H1 (cell line): Measurements from ENCODE around the gene DEFB110. TPM values are rescaled to one million over a fixed set of nuclear protein-coding genes. Genes with fewer than 3 reads are reported as not detected.

Source experiments
- CTCF ChIA-PET: fragments of 300-600 bp; sonication (Branson Sonifier 250); formaldehyde crosslinking; loops from one replicate; lab custom pipeline; 2021; ENCODE audit not compliant: partially characterized antibody; lab: Charles Lee
- POLR2A ChIA-PET: fragments of 300-600 bp; sonication (Branson Sonifier 250); formaldehyde crosslinking; loops from one replicate; lab custom pipeline; 2021; ENCODE audit warnings: inconsistent platforms; ENCODE audit not compliant: partially characterized antibody; lab: Charles Lee
- DNase-seq, 2 experiments: peaks; one replicate each; pipeline versions ENCODE4 v3.0.0 to v3.0.0-alpha.2; 2010 to 2022; ENCODE audit warnings: low spot score in 2 of 2, low read depth in 1 of 2, mixed read lengths in 1 of 2
- FAIRE-seq: peaks from 2 replicates; lab custom pipeline; 2011; peaks lifted over from hg19 to GRCh38; lab: Jason Lieb, UNC
- H2AFZ ChIP-seq: 2 replicates; pipeline ENCODE4 v1.8.1; 2012; ENCODE audit warnings: low read length, inconsistent platforms
- H2AK5ac ChIP-seq: 2 replicates; pipeline ENCODE4 v1.6.1; 2013; ENCODE audit warnings: low read depth, low read length
- H2BK120ac ChIP-seq: replicated peaks from 2 replicates; pipeline ENCODE3; 2013; ENCODE audit warnings: low read depth, low read length, inconsistent platforms
- H2BK12ac ChIP-seq: 2 replicates; pipeline ENCODE4 v1.6.1; 2013; ENCODE audit warnings: low read depth, low read length
- H2BK15ac ChIP-seq: 2 replicates; pipeline ENCODE4 v1.6.1; 2013; ENCODE audit warnings: low read length
- H2BK20ac ChIP-seq: 2 replicates; pipeline ENCODE4 v1.6.1; 2013; ENCODE audit warnings: low read length
- H2BK5ac ChIP-seq: 2 replicates; pipeline ENCODE4 v1.6.1; 2013; ENCODE audit warnings: low read depth, low read length
- H3K14ac ChIP-seq: 2 replicates; pipeline ENCODE4 v1.6.1; 2013; ENCODE audit warnings: inconsistent platforms; ENCODE audit not compliant: insufficient read length
- H3K18ac ChIP-seq: 2 replicates; pipeline ENCODE4 v1.6.1; 2013; ENCODE audit warnings: low read length; ENCODE audit errors: extremely low read depth
- H3K23ac ChIP-seq: 2 replicates; pipeline ENCODE4 v1.6.1; 2013; ENCODE audit warnings: inconsistent platforms; ENCODE audit not compliant: insufficient read length
- H3K23me2 ChIP-seq: 2 replicates; pipeline ENCODE4 v1.6.1; 2013; ENCODE audit warnings: low read depth, low read length
- H3K27ac ChIP-seq: 2 replicates; pipeline ENCODE4 v1.6.1; 2011; ENCODE audit warnings: low read depth, low read length, inconsistent platforms
- H3K27me3 ChIP-seq, 4 experiments: replicated peaks in 1 of 4; 1 replicate in 1 of 4; 2 replicates in 3 of 4; pipeline versions ENCODE4 v1.6.1 to v1.8.1; 2011 to 2013; ENCODE audit warnings: low read length in 3 of 4, mild to moderate bottlenecking in 3 of 4, inconsistent platforms in 2 of 4, mixed read lengths in 2 of 4, moderate library complexity in 1 of 4; ENCODE audit not compliant: control insufficient read depth in 3 of 4, insufficient read depth in 3 of 4; ENCODE audit errors: extremely low read depth in 1 of 4
- H3K36me3 ChIP-seq, 4 experiments: 2 replicates each; pipeline versions ENCODE4 v1.6.1 to v1.8.1; 2011 to 2013; ENCODE audit warnings: mild to moderate bottlenecking in 4 of 4, low read length in 3 of 4, moderate library complexity in 2 of 4, control low read depth in 1 of 4, inconsistent platforms in 1 of 4; ENCODE audit not compliant: insufficient read depth in 4 of 4, control insufficient read depth in 2 of 4
- H3K4ac ChIP-seq: replicated peaks from 2 replicates; pipeline ENCODE3; 2013; ENCODE audit warnings: low read length, low read depth, mixed read lengths, inconsistent platforms; ENCODE audit not compliant: insufficient read length
- H3K4me1 ChIP-seq, 4 experiments: replicated peaks in 1 of 4; 1 replicate in 1 of 4; 2 replicates in 3 of 4; pipeline versions ENCODE4 v1.6.1 to v1.8.1; 2011 to 2013; ENCODE audit warnings: low read length in 3 of 4, inconsistent platforms in 2 of 4, mixed read lengths in 1 of 4; ENCODE audit not compliant: insufficient read depth in 4 of 4, control insufficient read depth in 3 of 4
- H3K4me2 ChIP-seq, 2 experiments: 2 replicates each; pipeline versions ENCODE4 v1.6.1 to v1.8.1; 2011 to 2013; ENCODE audit warnings: low read depth in 2 of 2, low read length in 2 of 2, control low read depth in 1 of 2, inconsistent platforms in 1 of 2, mild to moderate bottlenecking in 1 of 2; ENCODE audit not compliant: insufficient read depth in 1 of 2
- H3K4me3 ChIP-seq, 4 experiments: fragments of 200-600, 300-600 bp in 1 of 4; sonication (generic), shearing (Covaris generic), sonication (Bioruptor Twin) in 1 of 4; 2 replicates each; pipeline versions ENCODE4 v1.5.1 to v1.8.1; 2011 to 2016; ENCODE audit warnings: low read length in 4 of 4, low read depth in 3 of 4, control low read depth in 2 of 4, inconsistent platforms in 2 of 4, mild to moderate bottlenecking in 2 of 4, mixed read lengths in 1 of 4, moderate library complexity in 1 of 4; ENCODE audit not compliant: insufficient read depth in 2 of 4; ENCODE audit errors: extremely low read depth in 1 of 4
- H3K56ac ChIP-seq: replicated peaks from 2 replicates; pipeline ENCODE3; 2013; ENCODE audit warnings: low read depth, mild to moderate bottlenecking, mixed read lengths, low read length, inconsistent platforms; ENCODE audit not compliant: insufficient read length
- H3K79me1 ChIP-seq: 2 replicates; pipeline ENCODE4 v1.6.1; 2013; ENCODE audit warnings: low read depth, low read length, control low read depth
- H3K79me2 ChIP-seq, 2 experiments: 2 replicates each; pipeline versions ENCODE4 v1.6.1 to v1.8.1; 2012 to 2013; ENCODE audit warnings: low read length in 2 of 2, mild to moderate bottlenecking in 2 of 2, inconsistent platforms in 1 of 2; ENCODE audit not compliant: insufficient read depth in 2 of 2, control insufficient read depth in 1 of 2
- H3K9ac ChIP-seq, 4 experiments: replicated peaks in 1 of 4; 1 replicate in 1 of 4; 2 replicates in 3 of 4; pipeline versions ENCODE4 v1.6.1 to v1.8.1; 2011 to 2013; ENCODE audit warnings: low read depth in 3 of 4, low read length in 3 of 4, control low read depth in 2 of 4, mild to moderate bottlenecking in 2 of 4, moderate library complexity in 2 of 4, inconsistent platforms in 1 of 4; ENCODE audit errors: extremely low read depth in 1 of 4
- H3K9me3 ChIP-seq, 2 experiments: 2 replicates each; pipeline versions ENCODE4 v1.6.1 to v1.8.1; 2012 to 2013; ENCODE audit warnings: mild to moderate bottlenecking in 2 of 2, moderate library complexity in 2 of 2, control low read depth in 1 of 2, inconsistent platforms in 1 of 2, low read depth in 1 of 2, low read length in 1 of 2, mixed read lengths in 1 of 2; ENCODE audit not compliant: insufficient read depth in 2 of 2
- H4K20me1 ChIP-seq, 2 experiments: replicated peaks in 1 of 2; 2 replicates each; pipeline versions ENCODE3 to v1.8.1; 2011 to 2013; ENCODE audit warnings: inconsistent platforms in 2 of 2, low read length in 2 of 2, mild to moderate bottlenecking in 1 of 2; ENCODE audit not compliant: insufficient read depth in 2 of 2, control insufficient read depth in 1 of 2
- H4K5ac ChIP-seq: 2 replicates; pipeline ENCODE4 v1.6.1; 2013; ENCODE audit warnings: low read length, low read depth, mixed read lengths, inconsistent platforms; ENCODE audit not compliant: insufficient read length
- H4K8ac ChIP-seq: 2 replicates; pipeline ENCODE4 v1.8.0; 2013; ENCODE audit warnings: mild to moderate bottlenecking, moderate library complexity, low read length, inconsistent platforms; ENCODE audit not compliant: insufficient read depth; ENCODE audit errors: extremely low read depth
- H4K91ac ChIP-seq: replicated peaks from 2 replicates; pipeline ENCODE3; 2013; ENCODE audit warnings: low read length, mixed read lengths, inconsistent platforms; ENCODE audit not compliant: insufficient read length
- CEBPB ChIP-seq: IDR thresholded peaks from 2 replicates; pipeline ENCODE4 v1.6.1; 2012; ENCODE audit warnings: low read depth, low read length
- CHD1 ChIP-seq: IDR thresholded peaks from 2 replicates; pipeline ENCODE4 v1.6.1; 2012; ENCODE audit warnings: low read depth, low read length, improper control_type of control experiment
- CTBP2 ChIP-seq: IDR thresholded peaks from 2 replicates; pipeline ENCODE4 v1.7.0; 2011; ENCODE audit warnings: borderline replicate concordance, mild to moderate bottlenecking, moderate library complexity, mixed read lengths, low read length; ENCODE audit not compliant: insufficient read depth, insufficient read length
- EGR1 ChIP-seq: IDR thresholded peaks from 2 replicates; pipeline ENCODE4 v1.6.1; 2011; ENCODE audit warnings: low read depth, low read length, borderline replicate concordance
- FOSL1 ChIP-seq: IDR thresholded peaks from 2 replicates; pipeline ENCODE4 v1.6.1; 2011; ENCODE audit warnings: mild to moderate bottlenecking, low read depth, low read length, moderate library complexity; ENCODE audit not compliant: insufficient read depth
- HDAC6 ChIP-seq: IDR thresholded peaks from one replicate; pipeline ENCODE4 v1.7.1; 2012; ENCODE audit warnings: low read depth, mild to moderate bottlenecking, inconsistent platforms, low read length, moderate library complexity
- KDM5A ChIP-seq: fragments of 200-600 bp; IDR thresholded peaks from 2 replicates; pipeline ENCODE4 v1.7.1; 2012; ENCODE audit warnings: mild to moderate bottlenecking, low read length, inconsistent platforms, mixed read lengths
- MAX ChIP-seq: IDR thresholded peaks from 2 replicates; pipeline ENCODE4 v1.6.1; 2012; ENCODE audit warnings: inconsistent platforms
- NANOG ChIP-seq: IDR thresholded peaks from 2 replicates; pipeline ENCODE4 v1.6.1; 2011; ENCODE audit warnings: low read length, low read depth, mild to moderate bottlenecking, inconsistent platforms; ENCODE audit not compliant: insufficient read depth, poor library complexity, severe bottlenecking
- SIX5 ChIP-seq: IDR thresholded peaks from 2 replicates; pipeline ENCODE4 v1.6.1; 2011; ENCODE audit warnings: mild to moderate bottlenecking, low read depth, low read length
- SP4 ChIP-seq: IDR thresholded peaks from 2 replicates; pipeline ENCODE4 v1.6.1; 2012; ENCODE audit warnings: low read length, inconsistent platforms
- SUZ12 ChIP-seq: fragments of 200-600 bp; sonication (generic); IDR thresholded peaks from 2 replicates; pipeline ENCODE4 v1.6.1; 2012; ENCODE audit warnings: mild to moderate bottlenecking, inconsistent platforms, low read length, moderate library complexity, mixed read lengths
- TBP ChIP-seq: IDR thresholded peaks from 2 replicates; pipeline ENCODE4 v1.6.1; 2011; ENCODE audit warnings: low read depth, low read length, improper control_type of control experiment
- TCF12 ChIP-seq: IDR thresholded peaks from 2 replicates; pipeline ENCODE4 v1.6.1; 2011; ENCODE audit warnings: low read depth, mild to moderate bottlenecking, low read length
- WGBS, 2 experiments: shearing (Covaris generic) in 1 of 2; methylation state at CpG; one replicate each; pipeline versions ENCODE4 v1.1.6 to v1.1.7; 2013 to 2015; ENCODE audit warnings: low lambda C conversion rate in 2 of 2, mixed read lengths in 2 of 2, inconsistent platforms in 1 of 2, low coverage in 1 of 2, missing lambda C conversion rate in 1 of 2; ENCODE audit not compliant: insufficient replicate concordance in 2 of 2, insufficient coverage in 1 of 2, insufficient read length in 1 of 2; ENCODE audit errors: extremely low coverage in 1 of 2, missing lambda C conversion rate in 1 of 2; 5-methylcytosine and 5-hydroxymethylcytosine counted together
- polyA plus RNA-seq, 7 experiments: library from polyadenylated mRNA; depleted of rRNA in 3 of 7; stranded (reverse) in 5 of 7; unstranded in 2 of 7; fragments of >200 nt in 5 of 7; fragments of 200-250 nt in 2 of 7; gene quantifications; 1 replicate in 5 of 7; 2 replicates in 1 of 7; 4 replicates in 1 of 7; pipeline versions ENCODE4 v1.2.1 to v1.2.3, GENCODE V29; 2011 to 2013; ENCODE audit warnings: missing spikeins in 2 of 7, mixed read lengths in 2 of 7
- total RNA-seq: library from RNA; stranded (reverse); fragmentation: NEBNext Ultra II Directional; extraction: Animal tissue kit (Norgen Biotek cat#: 25700); gene quantifications from 2 replicates; pipeline ENCODE4 v1.2.1, GENCODE V29; 2021

Gene DEFB110
- total and polyA plus RNA-seq, 2 of the 8 experiments (the other 6 are each of a cell fraction or from before 2014, with no cell fraction given) = not detected

GRCh38 chr6:50056242-50056641 lies 34.4 kb upstream of the DEFB110 start:
- no peak overlapping the region for H2BK5ac ChIP-seq
- H2AFZ ChIP-seq = no peak overlapping the region
- H3K4me3 ChIP-seq = no peak overlapping the region
- ChIA-PET CTCF (no interaction called here), POLR2A (no interaction called here)
- H4K20me1 ChIP-seq = no peaks in the 10 kb centered on the region
- H2AK5ac ChIP-seq = no peak overlapping the region
- H3K23me2 ChIP-seq = no peaks in the 10 kb centered on the region
- H3K27me3 ChIP-seq = no peaks in the 10 kb centered on the region
- no peak overlapping the region for H2BK20ac ChIP-seq
- H3K4me2 ChIP-seq = no peak overlapping the region
- FAIRE-seq (no peak), DNase-seq (no peak)
- no peak overlapping the region for H3K9ac ChIP-seq
- H3K4ac ChIP-seq = no peak overlapping the region
- no peaks in the 10 kb centered on the region for H3K79me2 ChIP-seq
- no peaks in the 10 kb centered on the region for H3K9me3 ChIP-seq
- H2BK120ac ChIP-seq = no peak overlapping the region
- H2BK15ac ChIP-seq = no peak overlapping the region
- no peak for TF ChIP-seq CEBPB
- no peak for TF ChIP-seq CTBP2
- TF ChIP-seq SP4 = no peak
- no peak for TF ChIP-seq FOSL1
- no peak for TF ChIP-seq SIX5
- TF ChIP-seq KDM5A = no peak
- no peak for TF ChIP-seq CHD1
- TF ChIP-seq NANOG = no peak
- no peak for TF ChIP-seq TCF12
- TF ChIP-seq MAX = no peak
- TF ChIP-seq SUZ12 = no peak
- no peak for TF ChIP-seq EGR1
- no peak for TF ChIP-seq TBP
- no peak for TF ChIP-seq HDAC6
- no peak overlapping the region for H3K27ac ChIP-seq
- no peaks in the 10 kb centered on the region for H3K4me1 ChIP-seq
- H4K8ac ChIP-seq = no peak overlapping the region
- H4K91ac ChIP-seq = no peak overlapping the region
- no peak overlapping the region for H3K18ac ChIP-seq
- no peak overlapping the region for H3K14ac ChIP-seq
- H3K56ac ChIP-seq = no peak overlapping the region
- 85% methylated on average over 1 of the region's 1 CpG; no CpG with 5 or more reads in 1 of the 2 experiments for WGBS, 2 experiments
- no peaks in the 10 kb centered on the region; a peak in 1 of 8 replicates for H3K36me3 ChIP-seq
- H3K23ac ChIP-seq = no peak overlapping the region
- H4K5ac ChIP-seq = no peak overlapping the region
- no peak overlapping the region for H2BK12ac ChIP-seq
- H3K79me1 ChIP-seq = no peaks in the 10 kb centered on the region
